H1 (cell line): ENCODE measurements around the gene NF1. TPM values are rescaled to one million over a fixed set of nuclear protein-coding genes. Genes with fewer than 3 reads are reported as not detected.

Source experiments
- CTCF ChIA-PET: fragments of 300-600 bp; sonication (Branson Sonifier 250); formaldehyde crosslinking; loops from one replicate; lab custom pipeline; 2021; ENCODE audit not compliant: partially characterized antibody; lab: Charles Lee
- POLR2A ChIA-PET: fragments of 300-600 bp; sonication (Branson Sonifier 250); formaldehyde crosslinking; loops from one replicate; lab custom pipeline; 2021; ENCODE audit warnings: inconsistent platforms; ENCODE audit not compliant: partially characterized antibody; lab: Charles Lee
- DNase-seq, 2 experiments: peaks; one replicate each; pipeline versions ENCODE4 v3.0.0 to v3.0.0-alpha.2; 2010 to 2022; ENCODE audit warnings: low spot score in 2 of 2, low read depth in 1 of 2, mixed read lengths in 1 of 2
- FAIRE-seq: peaks from 2 replicates; lab custom pipeline; 2011; peaks lifted over from hg19 to GRCh38; lab: Jason Lieb, UNC
- H2AFZ ChIP-seq: 2 replicates; pipeline ENCODE4 v1.8.1; 2012; ENCODE audit warnings: low read length, inconsistent platforms
- H2AK5ac ChIP-seq: 2 replicates; pipeline ENCODE4 v1.6.1; 2013; ENCODE audit warnings: low read depth, low read length
- H2BK120ac ChIP-seq: replicated peaks from 2 replicates; pipeline ENCODE3; 2013; ENCODE audit warnings: low read depth, low read length, inconsistent platforms
- H2BK12ac ChIP-seq: 2 replicates; pipeline ENCODE4 v1.6.1; 2013; ENCODE audit warnings: low read depth, low read length
- H2BK15ac ChIP-seq: 2 replicates; pipeline ENCODE4 v1.6.1; 2013; ENCODE audit warnings: low read length
- H2BK20ac ChIP-seq: 2 replicates; pipeline ENCODE4 v1.6.1; 2013; ENCODE audit warnings: low read length
- H2BK5ac ChIP-seq: 2 replicates; pipeline ENCODE4 v1.6.1; 2013; ENCODE audit warnings: low read depth, low read length
- H3K14ac ChIP-seq: 2 replicates; pipeline ENCODE4 v1.6.1; 2013; ENCODE audit warnings: inconsistent platforms; ENCODE audit not compliant: insufficient read length
- H3K18ac ChIP-seq: 2 replicates; pipeline ENCODE4 v1.6.1; 2013; ENCODE audit warnings: low read length; ENCODE audit errors: extremely low read depth
- H3K23ac ChIP-seq: 2 replicates; pipeline ENCODE4 v1.6.1; 2013; ENCODE audit warnings: inconsistent platforms; ENCODE audit not compliant: insufficient read length
- H3K23me2 ChIP-seq: 2 replicates; pipeline ENCODE4 v1.6.1; 2013; ENCODE audit warnings: low read depth, low read length
- H3K27ac ChIP-seq: 2 replicates; pipeline ENCODE4 v1.6.1; 2011; ENCODE audit warnings: low read depth, low read length, inconsistent platforms
- H3K27me3 ChIP-seq, 4 experiments: replicated peaks in 1 of 4; 1 replicate in 1 of 4; 2 replicates in 3 of 4; pipeline versions ENCODE4 v1.6.1 to v1.8.1; 2011 to 2013; ENCODE audit warnings: low read length in 3 of 4, mild to moderate bottlenecking in 3 of 4, inconsistent platforms in 2 of 4, mixed read lengths in 2 of 4, moderate library complexity in 1 of 4; ENCODE audit not compliant: control insufficient read depth in 3 of 4, insufficient read depth in 3 of 4; ENCODE audit errors: extremely low read depth in 1 of 4
- H3K36me3 ChIP-seq, 4 experiments: 2 replicates each; pipeline versions ENCODE4 v1.6.1 to v1.8.1; 2011 to 2013; ENCODE audit warnings: mild to moderate bottlenecking in 4 of 4, low read length in 3 of 4, moderate library complexity in 2 of 4, control low read depth in 1 of 4, inconsistent platforms in 1 of 4; ENCODE audit not compliant: insufficient read depth in 4 of 4, control insufficient read depth in 2 of 4
- H3K4ac ChIP-seq: replicated peaks from 2 replicates; pipeline ENCODE3; 2013; ENCODE audit warnings: low read length, low read depth, mixed read lengths, inconsistent platforms; ENCODE audit not compliant: insufficient read length
- H3K4me1 ChIP-seq, 4 experiments: replicated peaks in 1 of 4; 1 replicate in 1 of 4; 2 replicates in 3 of 4; pipeline versions ENCODE4 v1.6.1 to v1.8.1; 2011 to 2013; ENCODE audit warnings: low read length in 3 of 4, inconsistent platforms in 2 of 4, mixed read lengths in 1 of 4; ENCODE audit not compliant: insufficient read depth in 4 of 4, control insufficient read depth in 3 of 4
- H3K4me2 ChIP-seq, 2 experiments: 2 replicates each; pipeline versions ENCODE4 v1.6.1 to v1.8.1; 2011 to 2013; ENCODE audit warnings: low read depth in 2 of 2, low read length in 2 of 2, control low read depth in 1 of 2, inconsistent platforms in 1 of 2, mild to moderate bottlenecking in 1 of 2; ENCODE audit not compliant: insufficient read depth in 1 of 2
- H3K4me3 ChIP-seq, 4 experiments: fragments of 200-600, 300-600 bp in 1 of 4; sonication (generic), shearing (Covaris generic), sonication (Bioruptor Twin) in 1 of 4; 2 replicates each; pipeline versions ENCODE4 v1.5.1 to v1.8.1; 2011 to 2016; ENCODE audit warnings: low read length in 4 of 4, low read depth in 3 of 4, control low read depth in 2 of 4, inconsistent platforms in 2 of 4, mild to moderate bottlenecking in 2 of 4, mixed read lengths in 1 of 4, moderate library complexity in 1 of 4; ENCODE audit not compliant: insufficient read depth in 2 of 4; ENCODE audit errors: extremely low read depth in 1 of 4
- H3K56ac ChIP-seq: replicated peaks from 2 replicates; pipeline ENCODE3; 2013; ENCODE audit warnings: low read depth, mild to moderate bottlenecking, mixed read lengths, low read length, inconsistent platforms; ENCODE audit not compliant: insufficient read length
- H3K79me1 ChIP-seq: 2 replicates; pipeline ENCODE4 v1.6.1; 2013; ENCODE audit warnings: low read depth, low read length, control low read depth
- H3K79me2 ChIP-seq, 2 experiments: 2 replicates each; pipeline versions ENCODE4 v1.6.1 to v1.8.1; 2012 to 2013; ENCODE audit warnings: low read length in 2 of 2, mild to moderate bottlenecking in 2 of 2, inconsistent platforms in 1 of 2; ENCODE audit not compliant: insufficient read depth in 2 of 2, control insufficient read depth in 1 of 2
- H3K9ac ChIP-seq, 4 experiments: replicated peaks in 1 of 4; 1 replicate in 1 of 4; 2 replicates in 3 of 4; pipeline versions ENCODE4 v1.6.1 to v1.8.1; 2011 to 2013; ENCODE audit warnings: low read depth in 3 of 4, low read length in 3 of 4, control low read depth in 2 of 4, mild to moderate bottlenecking in 2 of 4, moderate library complexity in 2 of 4, inconsistent platforms in 1 of 4; ENCODE audit errors: extremely low read depth in 1 of 4
- H3K9me3 ChIP-seq, 2 experiments: 2 replicates each; pipeline versions ENCODE4 v1.6.1 to v1.8.1; 2012 to 2013; ENCODE audit warnings: mild to moderate bottlenecking in 2 of 2, moderate library complexity in 2 of 2, control low read depth in 1 of 2, inconsistent platforms in 1 of 2, low read depth in 1 of 2, low read length in 1 of 2, mixed read lengths in 1 of 2; ENCODE audit not compliant: insufficient read depth in 2 of 2
- H4K20me1 ChIP-seq, 2 experiments: replicated peaks in 1 of 2; 2 replicates each; pipeline versions ENCODE3 to v1.8.1; 2011 to 2013; ENCODE audit warnings: inconsistent platforms in 2 of 2, low read length in 2 of 2, mild to moderate bottlenecking in 1 of 2; ENCODE audit not compliant: insufficient read depth in 2 of 2, control insufficient read depth in 1 of 2
- H4K5ac ChIP-seq: 2 replicates; pipeline ENCODE4 v1.6.1; 2013; ENCODE audit warnings: low read length, low read depth, mixed read lengths, inconsistent platforms; ENCODE audit not compliant: insufficient read length
- H4K8ac ChIP-seq: 2 replicates; pipeline ENCODE4 v1.8.0; 2013; ENCODE audit warnings: mild to moderate bottlenecking, moderate library complexity, low read length, inconsistent platforms; ENCODE audit not compliant: insufficient read depth; ENCODE audit errors: extremely low read depth
- H4K91ac ChIP-seq: replicated peaks from 2 replicates; pipeline ENCODE3; 2013; ENCODE audit warnings: low read length, mixed read lengths, inconsistent platforms; ENCODE audit not compliant: insufficient read length
- CHD1 ChIP-seq: IDR thresholded peaks from 2 replicates; pipeline ENCODE4 v1.6.1; 2012; ENCODE audit warnings: low read depth, low read length, improper control_type of control experiment
- CTBP2 ChIP-seq: IDR thresholded peaks from 2 replicates; pipeline ENCODE4 v1.7.0; 2011; ENCODE audit warnings: borderline replicate concordance, mild to moderate bottlenecking, moderate library complexity, mixed read lengths, low read length; ENCODE audit not compliant: insufficient read depth, insufficient read length
- JUND ChIP-seq: IDR thresholded peaks from 2 replicates; pipeline ENCODE4 v1.6.1; 2011; ENCODE audit warnings: mild to moderate bottlenecking, improper control_type of control experiment, low read length
- NRF1 ChIP-seq: IDR thresholded peaks from 2 replicates; pipeline ENCODE4 v1.6.1; 2011; ENCODE audit warnings: mild to moderate bottlenecking, low read depth, low read length, improper control_type of control experiment
- POU5F1 ChIP-seq: IDR thresholded peaks from 2 replicates; pipeline ENCODE4 v1.6.1; 2011; ENCODE audit warnings: low read depth, mild to moderate bottlenecking, low read length, moderate library complexity
- RFX5 ChIP-seq: IDR thresholded peaks from 2 replicates; pipeline ENCODE4 v1.6.1; 2011; ENCODE audit warnings: low read depth, low read length, improper control_type of control experiment, borderline replicate concordance
- SIRT6 ChIP-seq: IDR thresholded peaks from one replicate; pipeline ENCODE4 v1.7.1; 2012; ENCODE audit warnings: low read length, inconsistent platforms
- SP2 ChIP-seq: IDR thresholded peaks from 2 replicates; pipeline ENCODE4 v1.6.1; 2012; ENCODE audit warnings: mild to moderate bottlenecking, low read length, inconsistent platforms
- TCF12 ChIP-seq: IDR thresholded peaks from 2 replicates; pipeline ENCODE4 v1.6.1; 2011; ENCODE audit warnings: low read depth, mild to moderate bottlenecking, low read length
- TEAD4 ChIP-seq: IDR thresholded peaks from 2 replicates; pipeline ENCODE4 v1.6.1; 2012; ENCODE audit warnings: low read depth, low read length, inconsistent platforms, mixed read lengths
- WGBS, 2 experiments: shearing (Covaris generic) in 1 of 2; methylation state at CpG; one replicate each; pipeline versions ENCODE4 v1.1.6 to v1.1.7; 2013 to 2015; ENCODE audit warnings: low lambda C conversion rate in 2 of 2, mixed read lengths in 2 of 2, inconsistent platforms in 1 of 2, low coverage in 1 of 2, missing lambda C conversion rate in 1 of 2; ENCODE audit not compliant: insufficient replicate concordance in 2 of 2, insufficient coverage in 1 of 2, insufficient read length in 1 of 2; ENCODE audit errors: extremely low coverage in 1 of 2, missing lambda C conversion rate in 1 of 2; 5-methylcytosine and 5-hydroxymethylcytosine counted together
- polyA plus RNA-seq, 7 experiments: library from polyadenylated mRNA; depleted of rRNA in 3 of 7; stranded (reverse) in 5 of 7; unstranded in 2 of 7; fragments of >200 nt in 5 of 7; fragments of 200-250 nt in 2 of 7; gene quantifications; 1 replicate in 5 of 7; 2 replicates in 1 of 7; 4 replicates in 1 of 7; pipeline versions ENCODE4 v1.2.1 to v1.2.3, GENCODE V29; 2011 to 2013; ENCODE audit warnings: missing spikeins in 2 of 7, mixed read lengths in 2 of 7
- total RNA-seq: library from RNA; stranded (reverse); fragmentation: NEBNext Ultra II Directional; extraction: Animal tissue kit (Norgen Biotek cat#: 25700); gene quantifications from 2 replicates; pipeline ENCODE4 v1.2.1, GENCODE V29; 2021
- TF ChIP-seq, protein P1 (sequence below), 3 experiments: IDR thresholded peaks; 1 replicate in 2 of 3; 2 replicates in 1 of 3; pipeline versions ENCODE4 v1.5.1 to v1.6.1; 2011; ENCODE audit warnings: low read length in 3 of 3, mild to moderate bottlenecking in 3 of 3, inconsistent platforms in 2 of 3, low read depth in 1 of 3, moderate library complexity in 1 of 3; ENCODE audit not compliant: insufficient read depth in 1 of 3; ENCODE audit errors: control extremely low read depth in 1 of 3
- TF ChIP-seq, protein P2 (sequence below): IDR thresholded peaks from 2 replicates; pipeline ENCODE4 v1.6.1; 2012; ENCODE audit warnings: inconsistent platforms

The NF1 gene
- total and polyA plus RNA-seq, 2 of the 8 experiments (the other 6 are each of a cell fraction or from before 2014, with no cell fraction given) = 19.3 to 29.6 TPM

DNA sequence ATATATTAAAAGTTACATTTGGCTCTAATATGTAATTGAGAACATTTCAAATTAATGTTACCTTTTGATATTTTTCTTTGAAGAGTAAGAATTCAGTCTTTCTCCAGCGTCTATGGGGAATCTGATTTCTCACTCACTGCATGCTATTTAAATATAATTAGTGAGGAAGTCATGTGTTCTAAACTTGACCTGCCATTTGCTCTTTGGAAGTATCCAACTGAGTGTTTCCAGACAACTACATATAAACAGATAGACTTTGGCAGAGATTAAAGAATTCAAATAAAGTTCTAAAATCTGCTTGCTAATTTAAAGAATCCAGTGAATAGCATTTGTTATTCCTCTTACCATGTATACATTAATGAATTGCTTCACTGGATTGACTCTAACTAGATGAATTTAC lies 178.7 kb downstream of the NF1 start:
- Histone ChIP-seq H3K18ac (no peak overlapping the region), H3K9me3 (no peaks in the 10 kb centered on the region), H3K27ac (no peak overlapping the region), H3K4me2 (no peak overlapping the region), H4K20me1 (no peaks in the 10 kb centered on the region), H4K8ac (no peak overlapping the region), H3K36me3 (0 out of 8 replicates have a peak, but pooled peaks cover 0 to 6% (median 1%) of the 10 kb centered on the region in 4 experiments), H3K4me3 (no peak overlapping the region), H3K23me2 (no peaks in the 10 kb centered on the region), H3K27me3 (no peaks in the 10 kb centered on the region), H3K23ac (no peak overlapping the region), H2BK120ac (no peak overlapping the region), H3K79me2 (no peaks in the 10 kb centered on the region), H2BK12ac (no peak overlapping the region), H4K91ac (no peak overlapping the region), H3K4me1 (peaks cover 0 to 4% (median 1%) of the 10 kb centered on the region in 4 experiments; a peak in 4 of 7 replicates), H2BK15ac (no peak overlapping the region), H3K56ac (no peak overlapping the region), H2BK20ac (no peak overlapping the region), H2BK5ac (no peak overlapping the region), H2AFZ (no peak overlapping the region), H3K9ac (no peak overlapping the region), H3K79me1 (no peaks in the 10 kb centered on the region), H4K5ac (no peak overlapping the region), H3K4ac (no peak overlapping the region), H2AK5ac (no peak overlapping the region), H3K14ac (no peak overlapping the region)
- WGBS, 2 experiments = 89% methylated on average over 1 of the region's 1 CpG; no CpG with 5 or more reads in 1 of the 2 experiments
- CTCF ChIA-PET = no interaction called here
- FAIRE-seq = no peak
- POLR2A ChIA-PET = no interaction called here
- no peak for DNase-seq
- TF ChIP-seq RFX5 (no peak), CHD1 (no peak), NRF1 (no peak), CTBP2 (no peak), TEAD4 (no peak), JUND (no peak), SP2 (no peak), TCF12 (no peak), POU5F1 (no peak), SIRT6 (no peak)
- TF ChIP-seq, protein P1, sequence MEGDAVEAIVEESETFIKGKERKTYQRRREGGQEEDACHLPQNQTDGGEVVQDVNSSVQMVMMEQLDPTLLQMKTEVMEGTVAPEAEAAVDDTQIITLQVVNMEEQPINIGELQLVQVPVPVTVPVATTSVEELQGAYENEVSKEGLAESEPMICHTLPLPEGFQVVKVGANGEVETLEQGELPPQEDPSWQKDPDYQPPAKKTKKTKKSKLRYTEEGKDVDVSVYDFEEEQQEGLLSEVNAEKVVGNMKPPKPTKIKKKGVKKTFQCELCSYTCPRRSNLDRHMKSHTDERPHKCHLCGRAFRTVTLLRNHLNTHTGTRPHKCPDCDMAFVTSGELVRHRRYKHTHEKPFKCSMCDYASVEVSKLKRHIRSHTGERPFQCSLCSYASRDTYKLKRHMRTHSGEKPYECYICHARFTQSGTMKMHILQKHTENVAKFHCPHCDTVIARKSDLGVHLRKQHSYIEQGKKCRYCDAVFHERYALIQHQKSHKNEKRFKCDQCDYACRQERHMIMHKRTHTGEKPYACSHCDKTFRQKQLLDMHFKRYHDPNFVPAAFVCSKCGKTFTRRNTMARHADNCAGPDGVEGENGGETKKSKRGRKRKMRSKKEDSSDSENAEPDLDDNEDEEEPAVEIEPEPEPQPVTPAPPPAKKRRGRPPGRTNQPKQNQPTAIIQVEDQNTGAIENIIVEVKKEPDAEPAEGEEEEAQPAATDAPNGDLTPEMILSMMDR (IDR thresholded peaks at IDR 0.05; ENCODE audit: control extremely low read depth in 1 of 3, insufficient read depth in 1 of 3, low read depth in 1 of 3, low read length in 3 of 3) = no peak
- TF ChIP-seq, protein P2, sequence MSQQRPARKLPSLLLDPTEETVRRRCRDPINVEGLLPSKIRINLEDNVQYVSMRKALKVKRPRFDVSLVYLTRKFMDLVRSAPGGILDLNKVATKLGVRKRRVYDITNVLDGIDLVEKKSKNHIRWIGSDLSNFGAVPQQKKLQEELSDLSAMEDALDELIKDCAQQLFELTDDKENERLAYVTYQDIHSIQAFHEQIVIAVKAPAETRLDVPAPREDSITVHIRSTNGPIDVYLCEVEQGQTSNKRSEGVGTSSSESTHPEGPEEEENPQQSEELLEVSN = no peak
